ENCODE data around the gene MAPK8IP2. TPM values are rescaled to one million over a fixed set of nuclear protein-coding genes. Genes with fewer than 3 reads are reported as not detected.

MAPK8IP2 gene
- polyA plus RNA-seq, 2 donors = 0.55 to 0.61 TPM

Other genes starting within 250 kb of the MAPK8IP2 start
- gene SBF1, start 125.8 kb upstream of the MAPK8IP2 start, polyA plus RNA-seq = 10 to 100 TPM; 44.3 to 73.5 TPM
- 1 to 10 TPM; 2.2 to 3.6 TPM for gene ADM2, start 119.2 kb upstream of the MAPK8IP2 start, polyA plus RNA-seq
- not detected for gene MIOX, start 113.9 kb upstream of the MAPK8IP2 start, polyA plus RNA-seq
- gene LMF2, start 93.1 kb upstream of the MAPK8IP2 start, polyA plus RNA-seq = 10 to 100 TPM; 44.1 to 64.9 TPM
- gene NCAPH2, start 92.6 kb upstream of the MAPK8IP2 start, polyA plus RNA-seq = 10 to 100 TPM; 32.9 to 35.4 TPM
- gene SCO2, start 75.2 kb upstream of the MAPK8IP2 start, polyA plus RNA-seq = 1 to 10 TPM in 1 of 2 donors, under 1 TPM in 1; 0.61 to 3.2 TPM
- gene TYMP, start 70.8 kb upstream of the MAPK8IP2 start, polyA plus RNA-seq = 10 to 100 TPM; 35.7 to 48.0 TPM
- gene KLHDC7B, start 54.9 kb upstream of the MAPK8IP2 start, polyA plus RNA-seq = under 1 TPM; 0.12 to 0.14 TPM
- gene SYCE3, start 37.9 kb upstream of the MAPK8IP2 start, polyA plus RNA-seq = under 1 TPM in 1 of 2 donors, not detected in 1; 0.32 TPM
- 10 to 100 TPM in 1 of 2 donors, 1 to 10 TPM in 1; 9.4 to 55.5 TPM for gene CPT1B, start 22.4 kb upstream of the MAPK8IP2 start, polyA plus RNA-seq
- 100 to 1,000 TPM in 1 of 2 donors, 10 to 100 TPM in 1; 50.1 to 110 TPM for gene CHKB, start 17.9 kb upstream of the MAPK8IP2 start, polyA plus RNA-seq
- 10 to 100 TPM; 25.8 to 52.1 TPM for gene ARSA, start 27.4 kb downstream of the MAPK8IP2 start, polyA plus RNA-seq
- 1 to 10 TPM; 4.1 to 9.0 TPM for gene SHANK3, start 72.0 kb downstream of the MAPK8IP2 start, polyA plus RNA-seq
- gene ACR, start 137.4 kb downstream of the MAPK8IP2 start, polyA plus RNA-seq = under 1 TPM; 0.14 to 0.20 TPM
- gene RABL2B, start 182.8 kb downstream of the MAPK8IP2 start, polyA plus RNA-seq = 10 to 100 TPM; 11.5 to 17.1 TPM